GM12872 (cell line): ENCODE measurements around the gene NEMP1.

Source experiments
- CTCF ChIP-seq: IDR thresholded peaks from 3 replicates; pipeline ENCODE4 v1.5.1; 2011; ENCODE audit warnings: low read depth, mild to moderate bottlenecking, low read length, moderate library complexity; ENCODE audit not compliant: insufficient read depth

The NEMP1 gene

DNA sequence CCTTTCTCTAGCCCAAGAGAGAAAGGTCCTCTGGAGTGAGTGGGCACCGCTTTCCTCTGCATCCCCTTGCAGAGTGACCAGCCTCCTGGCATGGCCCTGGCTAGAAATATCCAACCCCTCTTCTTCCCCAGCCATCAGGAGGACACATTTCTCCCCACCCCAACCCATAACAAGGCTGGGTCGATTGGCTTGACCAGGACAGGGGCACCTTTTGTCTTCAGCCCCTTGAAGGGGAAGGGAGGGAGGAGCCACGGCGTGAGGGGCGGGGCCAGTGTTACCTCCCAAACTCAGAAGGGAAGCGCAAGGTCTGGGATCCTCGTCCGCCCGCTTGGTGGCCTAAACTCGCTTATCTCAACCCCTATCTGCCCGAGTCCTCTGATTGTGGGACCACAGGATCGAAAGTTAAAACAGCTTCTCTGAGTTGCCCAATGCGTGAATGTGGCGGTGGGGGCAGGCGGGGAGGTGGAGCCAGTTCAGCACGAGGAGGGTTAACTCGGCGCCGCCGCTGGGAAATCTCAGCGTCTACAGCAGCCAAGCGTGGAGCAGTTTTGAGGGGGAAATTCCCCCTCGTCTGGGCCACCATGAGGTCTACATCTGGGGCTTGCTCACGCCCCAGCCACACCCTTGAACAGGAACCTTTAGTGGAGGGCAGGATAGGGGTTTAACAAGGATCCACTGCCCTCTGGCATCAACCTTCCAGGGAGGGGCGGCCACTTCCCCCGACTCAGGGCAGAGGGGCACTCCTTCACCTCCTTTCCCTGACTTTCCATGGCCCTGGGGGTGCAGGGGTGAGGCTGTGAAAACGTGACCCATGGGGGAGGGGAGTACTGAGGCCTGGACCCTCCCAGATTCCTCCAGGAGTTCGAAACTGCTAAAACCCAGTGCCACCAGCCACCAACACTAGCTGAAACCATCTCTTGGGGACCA is 31.8 kb upstream of the NEMP1 start:
- 0 out of 3 replicates have a peak, but pooled peaks have one; percentile 1 for TF ChIP-seq CTCF

GRCh38 chr12:57109207-57110103 is 30.9 kb upstream of the NEMP1 start:
- TF ChIP-seq CTCF, result no peak

DNA sequence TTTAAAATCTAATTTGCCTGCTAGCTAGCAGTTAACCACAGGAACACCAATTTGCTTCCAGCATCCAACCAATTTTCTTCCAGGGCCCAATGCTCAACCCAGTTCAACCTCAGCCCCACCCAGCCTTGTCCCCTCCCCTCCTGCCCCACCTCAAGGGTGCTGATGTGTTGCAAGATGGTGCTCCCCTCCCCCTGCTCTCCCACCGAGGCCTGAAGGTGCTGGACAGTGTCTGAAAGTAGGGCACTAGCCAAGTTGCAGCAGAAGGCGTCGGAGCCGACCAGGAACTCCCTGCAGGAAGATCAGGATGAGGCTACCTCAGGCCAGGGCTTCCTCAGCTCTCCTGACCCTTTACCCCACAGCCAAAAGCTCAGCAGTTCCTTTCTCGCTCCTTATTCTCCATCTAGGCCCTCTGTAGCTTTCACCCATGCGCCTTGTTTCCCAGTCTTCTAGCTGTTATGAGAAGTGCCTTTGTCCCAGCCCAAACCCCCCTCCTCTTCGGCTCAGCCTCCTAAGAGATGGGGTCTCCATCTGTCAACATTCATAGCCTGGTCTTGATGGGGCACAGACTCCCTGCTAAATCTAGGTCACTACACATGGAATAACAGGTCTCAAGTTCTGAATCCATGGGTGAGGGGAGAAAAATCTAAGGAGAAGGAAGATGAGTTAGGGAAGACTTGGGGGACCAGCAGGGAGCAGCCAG is 29.0 kb upstream of the NEMP1 start:
- no peak for TF ChIP-seq CTCF

GRCh38 chr12:57106021-57106708 is 27.6 kb upstream of the NEMP1 start:
- TF ChIP-seq CTCF, result no peak

DNA sequence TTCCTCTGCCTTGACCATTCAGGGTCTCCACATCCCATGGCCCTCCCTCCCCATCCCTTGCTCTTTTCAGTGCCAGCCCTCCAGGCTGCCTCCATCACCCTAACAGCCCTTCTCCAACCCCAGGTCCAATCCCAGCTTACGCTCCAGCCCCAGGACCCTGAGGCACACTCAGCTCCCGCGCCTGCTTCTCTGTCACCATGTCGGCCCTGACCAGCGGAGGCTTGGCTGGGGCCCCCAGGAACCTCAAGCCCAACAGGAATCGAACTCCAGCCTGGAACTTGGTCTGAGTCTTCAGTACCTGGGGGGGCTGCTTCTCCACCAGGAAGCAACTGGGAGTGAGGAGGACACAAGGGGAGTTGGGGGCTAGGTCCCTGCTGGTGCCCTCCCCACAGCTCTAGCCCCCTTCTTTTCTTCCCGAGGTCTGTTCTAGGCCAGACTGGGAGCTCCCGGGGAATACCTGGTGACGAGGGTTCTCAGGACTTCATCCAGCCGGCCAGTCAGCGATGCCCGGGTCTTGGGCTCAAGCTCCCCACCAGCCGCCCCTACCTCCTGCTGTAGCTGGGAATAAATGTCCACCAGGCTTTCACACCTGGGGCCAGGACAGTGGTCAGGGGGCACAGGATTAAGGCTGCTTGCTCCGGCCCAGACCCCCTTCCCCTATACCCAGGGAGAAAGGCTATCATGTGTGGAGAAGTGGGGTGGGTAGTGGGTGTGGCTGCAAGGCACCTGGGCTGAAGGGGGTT is 26.6 kb upstream of the NEMP1 start:
- no peak for TF ChIP-seq CTCF

DNA sequence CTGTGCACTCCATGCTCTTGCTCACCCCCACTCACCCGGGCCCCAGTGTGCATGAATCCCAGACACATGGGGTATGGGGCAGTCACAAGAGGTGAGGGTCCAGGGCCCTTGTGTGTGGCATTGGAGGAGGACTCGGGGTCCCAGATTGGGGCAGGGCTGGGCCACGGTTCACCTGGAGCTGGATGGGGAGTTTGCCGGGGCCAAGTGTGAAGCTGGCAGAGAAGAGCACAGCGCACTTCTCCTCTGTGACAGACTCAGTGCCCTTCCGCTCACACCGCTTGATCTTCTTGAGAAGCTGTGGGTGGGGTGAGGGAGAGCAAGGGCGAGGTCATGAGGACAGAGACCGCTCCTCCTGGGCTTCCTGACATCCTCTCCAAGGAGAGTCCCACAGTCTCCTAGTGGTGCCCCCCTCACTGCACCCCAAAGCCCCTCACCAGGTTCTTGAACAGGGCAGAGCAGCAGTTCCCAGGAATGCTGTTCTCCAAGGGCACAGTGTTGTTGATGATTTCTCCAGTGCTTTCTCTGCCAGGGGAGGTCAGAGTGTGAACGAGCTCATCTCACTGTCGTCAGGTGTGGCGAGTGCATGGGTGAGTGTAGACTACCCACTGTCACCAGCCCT is 25.8 kb upstream of the NEMP1 start:
- no peak for TF ChIP-seq CTCF
